AG09319 (cell line): ENCODE data around the gene ZBTB38.

Source experiments
- DNase-seq: peaks from one replicate; pipeline ENCODE4 v3.0.0-alpha.2; 2010; ENCODE audit warnings: low read depth; ENCODE audit errors: extremely low read depth
- TF ChIP-seq, protein P1 (sequence below): IDR thresholded peaks from 2 replicates; pipeline ENCODE4 v1.5.1; 2011; ENCODE audit warnings: low read depth, mild to moderate bottlenecking, inconsistent platforms, low read length, moderate library complexity

Gene ZBTB38

DNA sequence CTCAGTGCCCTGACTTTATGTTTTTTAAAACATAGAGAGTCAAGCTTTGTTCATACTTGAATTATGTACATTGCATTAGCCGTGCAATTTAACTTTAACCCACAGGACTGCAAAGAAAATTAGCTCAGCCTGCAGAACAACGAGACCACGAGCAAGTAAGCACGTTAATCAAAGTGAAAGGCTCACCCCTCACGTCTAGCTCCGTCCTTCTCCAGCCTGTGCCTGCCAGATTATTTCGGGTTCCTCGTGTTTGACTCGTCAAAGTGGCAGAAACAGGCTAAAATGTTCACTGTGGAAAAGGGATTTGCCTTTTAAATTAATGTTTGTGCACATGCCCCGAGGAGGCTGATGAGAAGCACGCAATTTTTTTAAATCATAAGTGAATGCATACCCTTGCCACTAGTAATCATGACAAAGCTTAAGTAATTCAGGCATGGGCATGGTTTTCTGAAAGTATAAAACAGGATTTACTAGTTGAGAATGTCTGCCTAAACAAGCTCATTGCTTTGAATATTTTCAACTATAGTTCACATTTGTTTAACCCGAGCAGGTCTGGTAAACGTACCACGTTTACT, 15.3 kb downstream of the ZBTB38 start:
- DNase-seq: no peak
- TF ChIP-seq, protein P1, sequence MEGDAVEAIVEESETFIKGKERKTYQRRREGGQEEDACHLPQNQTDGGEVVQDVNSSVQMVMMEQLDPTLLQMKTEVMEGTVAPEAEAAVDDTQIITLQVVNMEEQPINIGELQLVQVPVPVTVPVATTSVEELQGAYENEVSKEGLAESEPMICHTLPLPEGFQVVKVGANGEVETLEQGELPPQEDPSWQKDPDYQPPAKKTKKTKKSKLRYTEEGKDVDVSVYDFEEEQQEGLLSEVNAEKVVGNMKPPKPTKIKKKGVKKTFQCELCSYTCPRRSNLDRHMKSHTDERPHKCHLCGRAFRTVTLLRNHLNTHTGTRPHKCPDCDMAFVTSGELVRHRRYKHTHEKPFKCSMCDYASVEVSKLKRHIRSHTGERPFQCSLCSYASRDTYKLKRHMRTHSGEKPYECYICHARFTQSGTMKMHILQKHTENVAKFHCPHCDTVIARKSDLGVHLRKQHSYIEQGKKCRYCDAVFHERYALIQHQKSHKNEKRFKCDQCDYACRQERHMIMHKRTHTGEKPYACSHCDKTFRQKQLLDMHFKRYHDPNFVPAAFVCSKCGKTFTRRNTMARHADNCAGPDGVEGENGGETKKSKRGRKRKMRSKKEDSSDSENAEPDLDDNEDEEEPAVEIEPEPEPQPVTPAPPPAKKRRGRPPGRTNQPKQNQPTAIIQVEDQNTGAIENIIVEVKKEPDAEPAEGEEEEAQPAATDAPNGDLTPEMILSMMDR: no peak

DNA sequence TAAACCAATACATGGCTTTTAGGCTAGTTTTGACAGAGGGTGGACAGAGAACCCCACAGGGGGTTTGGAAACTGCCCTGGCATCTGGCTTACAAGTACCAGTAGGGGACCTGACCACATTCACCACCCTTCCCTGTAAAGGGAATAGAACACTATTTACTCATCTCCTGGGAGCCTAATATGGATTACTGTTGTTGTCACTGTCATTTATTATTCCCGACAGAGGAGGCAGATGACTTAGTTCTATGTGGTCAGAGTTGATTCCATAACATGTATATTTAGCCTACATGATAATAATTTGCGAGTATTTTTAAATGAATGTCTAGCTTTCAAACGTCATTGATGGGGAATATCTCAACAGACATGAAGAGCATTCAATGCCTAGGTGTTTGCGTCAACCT, 15.9 kb downstream of the ZBTB38 start:
- DNase-seq: no peak
- TF ChIP-seq, protein P1: no peak

DNA sequence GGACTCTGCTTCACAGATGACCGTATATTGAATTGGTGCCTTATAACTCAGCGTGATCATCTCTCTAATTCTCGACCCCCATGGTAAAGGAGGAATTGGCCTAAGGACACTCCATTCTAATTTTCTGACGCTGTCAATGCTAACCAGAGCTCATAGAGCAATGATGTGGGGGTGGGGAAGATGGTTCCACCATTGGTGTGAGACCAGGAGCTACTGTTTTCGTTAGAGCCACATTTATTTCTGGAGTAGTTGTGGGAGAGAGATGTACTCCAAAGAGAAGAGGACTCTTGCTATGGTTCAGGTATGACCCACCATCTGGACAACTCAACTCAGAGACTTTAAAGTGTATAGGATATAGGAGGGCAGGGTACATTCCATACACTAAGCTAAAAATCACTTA, 16.3 kb downstream of the ZBTB38 start:
- TF ChIP-seq, protein P1: no peak
- no peak for DNase-seq

DNA sequence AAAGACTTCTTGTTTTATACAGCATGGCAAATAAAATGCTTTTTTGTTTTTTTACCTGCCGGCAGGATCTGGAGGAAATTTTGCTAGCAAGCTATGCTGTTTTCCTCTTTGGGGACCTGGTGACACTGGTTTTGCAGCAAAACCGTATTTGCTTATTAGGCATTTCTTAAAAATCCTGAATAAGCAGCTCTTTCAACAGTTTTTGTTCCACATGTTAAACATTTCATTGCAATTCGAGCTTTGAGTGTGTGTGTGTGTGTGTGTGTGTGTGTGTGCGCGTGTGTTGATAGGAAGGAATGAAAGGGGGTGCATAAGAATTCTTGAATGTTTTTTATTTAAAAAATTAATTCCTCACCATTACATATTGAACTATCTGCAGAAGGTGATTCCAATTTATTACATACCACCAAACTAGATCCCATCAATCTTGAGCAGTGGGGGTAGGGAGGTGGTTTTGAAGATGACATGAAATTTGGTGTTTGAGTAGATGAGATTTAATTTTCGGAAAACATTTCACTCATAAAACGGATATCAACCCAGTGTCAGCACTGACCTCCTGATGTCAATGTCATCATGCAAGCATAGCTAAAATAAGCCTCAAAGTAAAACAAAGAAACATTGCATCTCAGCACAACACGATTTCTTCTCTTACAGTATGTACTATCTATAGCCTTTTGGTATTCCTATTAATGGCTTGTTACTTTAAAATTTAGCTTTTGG, 17.3 kb downstream of the ZBTB38 start:
- TF ChIP-seq, protein P1: no peak
- DNase-seq: no peak

DNA sequence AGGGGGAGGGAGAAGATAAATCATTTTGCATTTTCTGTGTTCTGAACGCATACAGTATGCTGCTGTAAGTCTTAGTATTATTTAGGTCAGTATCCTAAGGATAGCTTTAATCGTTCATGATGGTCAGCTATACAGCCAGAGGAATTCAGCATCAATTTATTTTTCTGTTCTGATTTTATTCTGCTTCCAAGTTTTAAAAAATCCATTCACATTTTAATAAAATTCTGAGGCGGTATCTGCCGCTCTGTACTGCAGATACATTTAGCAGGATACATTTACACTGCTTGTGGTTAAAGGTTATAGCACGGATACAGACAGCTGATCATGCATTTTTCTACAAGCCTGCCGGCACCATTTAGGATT, 17.8 kb downstream of the ZBTB38 start:
- no peak for DNase-seq
- TF ChIP-seq, protein P1: no peak

GRCh38 chr3:141386611-141387111, 18.4 kb downstream of the ZBTB38 start:
- no peak for DNase-seq

DNA sequence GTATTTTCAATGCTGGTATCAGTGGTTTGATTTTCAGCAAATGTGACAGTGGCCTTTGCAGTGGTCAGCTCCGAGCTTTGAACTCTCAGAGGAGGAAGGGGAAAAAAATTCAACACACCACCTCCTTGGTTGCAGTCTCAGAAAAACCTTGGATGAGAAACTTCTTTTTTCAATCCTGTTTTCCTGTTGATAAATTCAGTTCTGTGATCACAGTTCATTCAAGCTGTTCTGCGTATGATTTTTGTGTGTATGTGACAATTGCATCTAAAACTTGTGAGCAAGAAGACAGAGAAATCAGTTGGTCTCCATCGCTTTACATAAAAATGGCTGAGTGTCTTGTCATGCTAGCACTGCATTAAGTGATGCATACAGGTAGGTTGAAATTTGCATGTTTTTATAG, 19.2 kb downstream of the ZBTB38 start:
- TF ChIP-seq, protein P1: no peak
- no peak for DNase-seq

More at GRCh38 chr3:141386611-141387111, 18.4 kb downstream of the ZBTB38 start:
- TF ChIP-seq, protein P1: no peak
